GM12875 (cell line): ENCODE data around the gene BSG.
"Not testable (repeated sequence)": the region's sequence is repeated elsewhere in the genome, so short reads cannot be mapped to it uniquely, and the experiment has no call there.

Experiments
- H3K4me3 ChIP-seq: one replicate; pipeline ENCODE4 v1.5.1; 2011; ENCODE audit warnings: low read depth, low read length, control low read depth
- CTCF ChIP-seq: IDR thresholded peaks from 2 replicates; pipeline ENCODE4 v1.5.1; 2011; ENCODE audit warnings: low read depth, mild to moderate bottlenecking, control low read depth, inconsistent platforms, low read length, moderate library complexity, borderline replicate concordance; ENCODE audit not compliant: insufficient read depth

BSG gene

DNA sequence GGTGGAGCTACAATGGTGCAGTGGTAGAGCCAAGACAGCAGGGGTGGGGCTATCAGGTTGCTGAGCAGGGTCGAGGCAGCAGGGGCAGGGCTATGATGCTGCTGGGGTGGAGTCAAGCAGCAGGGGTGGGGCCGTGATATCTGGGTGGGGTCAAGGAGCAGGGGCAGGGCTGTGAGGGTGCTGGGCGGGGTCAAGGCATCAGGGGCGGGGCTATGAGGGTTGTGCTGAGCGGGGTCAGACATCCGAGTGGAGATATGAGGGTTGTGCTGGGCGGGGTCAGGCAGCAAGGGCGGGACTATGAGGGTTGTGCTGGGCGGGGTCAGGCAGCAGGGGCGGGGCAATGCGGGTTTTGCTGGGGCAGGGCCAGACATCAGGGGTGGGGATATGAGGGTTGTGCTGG, 32.0 kb downstream of the BSG start:
- no peak for TF ChIP-seq CTCF
- H3K4me3 ChIP-seq: no peak overlapping the region

GRCh38 chr19:605061-605971, 32.9 kb downstream of the BSG start:
- not testable (repeated sequence) for H3K4me3 ChIP-seq

- H3K4me3 ChIP-seq: no peak overlapping the region
These were observed 35.1 kb downstream of the BSG start for GRCh38 chr19:607301-608154.

GRCh38 chr19:608155-609003, 36.0 kb downstream of the BSG start:
- no peak overlapping the region for H3K4me3 ChIP-seq
- no peak for TF ChIP-seq CTCF

More at GRCh38 chr19:607301-608154, 35.1 kb downstream of the BSG start:
- no peak for TF ChIP-seq CTCF

DNA sequence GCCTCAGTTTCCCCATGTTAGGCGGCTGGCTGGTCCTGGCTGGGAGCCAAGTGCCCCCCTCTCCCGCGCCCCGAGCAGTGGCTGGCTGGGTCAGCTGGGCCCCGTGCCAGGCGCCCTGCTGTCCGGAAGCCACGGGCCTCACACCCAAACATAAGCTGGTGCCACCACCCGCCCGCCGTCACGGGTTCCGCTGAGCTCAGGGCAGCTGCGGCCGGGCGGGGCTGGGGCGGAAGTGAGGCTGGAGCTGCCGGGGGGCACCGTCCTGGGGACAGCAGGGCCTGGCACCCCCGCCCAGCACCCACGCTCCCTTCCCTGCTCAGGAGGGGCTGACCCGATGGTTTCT, 36.6 kb downstream of the BSG start:
- H3K4me3 ChIP-seq: no peak overlapping the region
- no peak for TF ChIP-seq CTCF

DNA sequence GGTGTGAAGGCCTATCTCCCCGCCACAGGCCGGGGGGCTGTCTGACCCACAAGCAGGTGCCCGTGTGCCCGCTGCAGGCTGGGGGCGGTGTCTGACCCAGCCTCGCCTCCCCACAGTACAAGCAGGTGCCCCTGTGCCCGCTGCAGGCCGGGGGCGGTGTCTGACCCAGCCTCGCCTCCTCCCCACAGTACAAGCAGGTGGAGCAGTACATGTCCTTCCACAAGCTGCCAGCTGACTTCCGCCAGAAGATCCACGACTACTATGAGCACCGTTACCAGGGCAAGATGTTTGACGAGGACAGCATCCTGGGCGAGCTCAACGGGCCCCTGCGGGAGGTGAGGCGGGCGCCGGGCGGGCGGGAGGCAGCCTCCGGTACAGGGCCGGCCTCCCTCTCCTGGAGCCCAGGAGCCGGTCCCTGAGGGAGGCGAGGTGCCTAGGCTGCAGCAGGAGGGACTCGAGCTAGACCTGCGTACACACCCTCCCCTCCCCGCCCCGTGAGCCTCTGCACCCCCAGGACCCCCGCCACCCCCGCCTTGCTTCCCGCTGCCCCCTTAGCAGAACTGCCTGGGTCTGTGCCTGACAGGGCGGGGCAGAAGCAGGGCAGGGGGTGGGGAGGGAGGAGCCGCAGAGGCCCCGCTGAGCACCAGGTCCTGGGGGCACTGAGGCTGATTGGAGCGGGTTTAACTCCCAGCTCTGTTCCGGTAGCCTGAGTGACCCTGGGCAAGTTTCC, 37.8 kb downstream of the BSG start:
- peak overlapping the region; percentile 52 for H3K4me3 ChIP-seq
- no peak for TF ChIP-seq CTCF
